ENCODE measurements around the gene SLIT1.

SLIT1 gene

GRCh38 chr10:97003804-97004201, 182.0 kb downstream of the SLIT1 start:
- DNase-seq (ENCODE audit: low spot score) (no peak), ATAC-seq (ENCODE audit: low read depth) (no peak)
- Histone ChIP-seq H3K36me3 (ENCODE audit: low read depth) (no peaks in the 10 kb centered on the region), H3K9me3 (ENCODE audit: severe bottlenecking) (peaks cover 9% of the 10 kb centered on the region), H3K4me3 (ENCODE audit: severe bottlenecking) (no peak overlapping the region), H3K27me3 (ENCODE audit: insufficient read depth, poor library complexity, severe bottlenecking) (no peaks in the 10 kb centered on the region), H3K4me1 (ENCODE audit: insufficient read depth, poor library complexity, severe bottlenecking) (peaks cover 6% of the 10 kb centered on the region), H3K27ac (ENCODE audit: poor library complexity, severe bottlenecking) (no peak overlapping the region)
- TF ChIP-seq CTCF (IDR thresholded peaks at IDR 0.05; ENCODE audit: poor library complexity, severe bottlenecking): no peak

- no peaks in the 10 kb centered on the region for H3K36me3 ChIP-seq (ENCODE audit: low read depth)
- ATAC-seq (ENCODE audit: low read depth): no peak
- no peak for DNase-seq (ENCODE audit: low spot score)
- no peak for TF ChIP-seq CTCF (IDR thresholded peaks at IDR 0.05; ENCODE audit: poor library complexity, severe bottlenecking)
- no peak overlapping the region for H3K27ac ChIP-seq (ENCODE audit: poor library complexity, severe bottlenecking)
- peaks cover 9% of the 10 kb centered on the region for H3K9me3 ChIP-seq (ENCODE audit: severe bottlenecking)
- H3K4me3 ChIP-seq (ENCODE audit: severe bottlenecking): no peak overlapping the region
- H3K27me3 ChIP-seq (ENCODE audit: insufficient read depth, poor library complexity, severe bottlenecking): no peaks in the 10 kb centered on the region
- peaks cover 6% of the 10 kb centered on the region for H3K4me1 ChIP-seq (ENCODE audit: insufficient read depth, poor library complexity, severe bottlenecking)
Measured at GRCh38 chr10:97003151-97003803, 182.5 kb downstream of the SLIT1 start.

- Histone ChIP-seq H3K4me1 (ENCODE audit: insufficient read depth, poor library complexity, severe bottlenecking) (peaks cover 6% of the 10 kb centered on the region), H3K36me3 (ENCODE audit: low read depth) (no peaks in the 10 kb centered on the region), H3K9me3 (ENCODE audit: severe bottlenecking) (peaks cover 6% of the 10 kb centered on the region), H3K27me3 (ENCODE audit: insufficient read depth, poor library complexity, severe bottlenecking) (no peaks in the 10 kb centered on the region), H3K4me3 (ENCODE audit: severe bottlenecking) (no peak overlapping the region), H3K27ac (ENCODE audit: poor library complexity, severe bottlenecking) (no peak overlapping the region)
- ATAC-seq (ENCODE audit: low read depth) (no peak), DNase-seq (ENCODE audit: low spot score) (no peak)
- no peak for TF ChIP-seq CTCF (IDR thresholded peaks at IDR 0.05; ENCODE audit: poor library complexity, severe bottlenecking)
Measured at GRCh38 chr10:97002670-97003069, 183.1 kb downstream of the SLIT1 start.

GRCh38 chr10:97001183-97001991, 184.4 kb downstream of the SLIT1 start:
- Histone ChIP-seq H3K4me3 (ENCODE audit: severe bottlenecking) (no peak overlapping the region), H3K9me3 (ENCODE audit: severe bottlenecking) (no peaks in the 10 kb centered on the region), H3K4me1 (ENCODE audit: insufficient read depth, poor library complexity, severe bottlenecking) (peaks cover 6% of the 10 kb centered on the region), H3K27ac (ENCODE audit: poor library complexity, severe bottlenecking) (no peak overlapping the region), H3K36me3 (ENCODE audit: low read depth) (no peaks in the 10 kb centered on the region), H3K27me3 (ENCODE audit: insufficient read depth, poor library complexity, severe bottlenecking) (no peaks in the 10 kb centered on the region)
- DNase-seq (ENCODE audit: low spot score): no peak
- no peak for TF ChIP-seq CTCF (IDR thresholded peaks at IDR 0.05; ENCODE audit: poor library complexity, severe bottlenecking)
- ATAC-seq (ENCODE audit: low read depth): no peak

All from RWPE2 (cell line).